Prostate gland (tissue), 2 donors: Measurements from ENCODE around the gene SPAG6. TPM values are rescaled to one million over a fixed set of nuclear protein-coding genes. Genes with fewer than 3 reads are reported as not detected.

Source experiments
- DNase-seq: peaks from one replicate; pipeline ENCODE4 v3.0.0-alpha.2; 2019; ENCODE audit warnings: low spot score
- H3K27ac ChIP-seq, 2 donors: fragments of 200-600 bp; sonication (generic); 2 replicates each; pipeline ENCODE4 v1.5.1; 2017 to 2019
- H3K27me3 ChIP-seq: fragments of 200-600 bp; sonication (generic); replicated peaks from 2 replicates; pipeline ENCODE4 v1.5.1; 2019; ENCODE audit not compliant: insufficient read depth
- H3K36me3 ChIP-seq, 2 donors: fragments of 200-600 bp; sonication (generic); 1 replicate in 1 of 2; 2 replicates in 1 of 2; pipeline versions ENCODE4 v1.5.1 to v1.8.1; 2017 to 2019
- H3K4me1 ChIP-seq: fragments of 200-600 bp; sonication (generic); replicated peaks from 2 replicates; pipeline ENCODE4 v1.5.1; 2019
- H3K4me3 ChIP-seq, 2 donors: fragments of 200-600 bp; sonication (generic); 2 replicates each; pipeline ENCODE4 v1.5.1; 2017 to 2019
- H3K9me3 ChIP-seq: fragments of 200-600 bp; sonication (generic); 2 replicates; pipeline ENCODE4 v1.5.1; 2017
- POLR2A ChIP-seq: fragments of 450-650 bp; IDR thresholded peaks from one replicate; pipeline ENCODE4 v1.6.1; 2016; ENCODE audit warnings: antibody characterized with exemption, mild to moderate bottlenecking
- POLR2AphosphoS5 ChIP-seq: sonication (generic); formaldehyde crosslinking; IDR thresholded peaks from one replicate; pipeline ENCODE4 v1.6.1; 2017; ENCODE audit warnings: antibody characterized with exemption
- WGBS: methylation state at CpG from one replicate; pipeline ENCODE4 v1.1.5; 2018; 5-methylcytosine and 5-hydroxymethylcytosine counted together
- intact Hi-C: fragments of 100-400 bp; cut with DNase I; formaldehyde crosslinking; loops from one replicate; pipeline ENCODE4 v1.14.2; 2022
- total RNA-seq, 2 donors: library from RNA; depleted of rRNA; stranded (reverse); fragments of >200 nt; gene quantifications; one replicate each; pipeline ENCODE4 v1.1.0, GENCODE V29; 2016
- TF ChIP-seq, protein P1 (sequence below), 4 experiments: fragments of 200-600 bp in 2 of 4; fragments of 450-650 bp in 2 of 4; sonication (generic) in 2 of 4; IDR thresholded peaks; 1 replicate in 3 of 4; 2 replicates in 1 of 4; pipeline ENCODE4 v1.5.1; 2016 to 2019; ENCODE audit warnings: antibody characterized with exemption in 4 of 4, mild to moderate bottlenecking in 2 of 4, moderate library complexity in 2 of 4

Gene SPAG6
- total RNA-seq, 2 donors from 2014 or later, result 5.8 to 20.3 TPM

DNA sequence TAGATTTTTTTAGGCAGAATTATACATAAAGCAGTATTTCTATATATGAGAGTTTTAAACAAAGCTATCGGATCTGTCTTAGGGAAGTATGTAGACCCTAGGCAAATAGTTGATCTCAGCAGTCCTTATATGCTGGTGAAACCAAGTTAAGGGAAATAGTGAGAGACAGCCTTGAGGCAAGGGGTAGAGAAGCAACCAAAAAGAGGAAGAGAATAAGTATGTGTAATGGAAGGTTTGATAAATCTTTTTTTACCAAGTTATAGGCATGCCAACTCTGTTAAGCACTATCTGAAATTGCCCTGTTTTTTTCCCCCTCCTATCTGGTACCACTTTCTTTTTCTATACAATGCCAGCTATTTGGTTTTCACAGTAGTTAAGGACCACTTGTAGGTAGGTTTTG is 19.9 kb downstream of the SPAG6 start:
- Histone ChIP-seq H3K36me3 (no peaks in the 10 kb centered on the region), H3K4me3 (no peak overlapping the region), H3K4me1 (no peaks in the 10 kb centered on the region), H3K27ac (no peak overlapping the region), H3K27me3 (no peaks in the 10 kb centered on the region), H3K9me3 (no peaks in the 10 kb centered on the region)
- DNase-seq, result no peak
- 91% methylated on average over 1 of the region's 1 CpG for WGBS
- TF ChIP-seq, protein P1, sequence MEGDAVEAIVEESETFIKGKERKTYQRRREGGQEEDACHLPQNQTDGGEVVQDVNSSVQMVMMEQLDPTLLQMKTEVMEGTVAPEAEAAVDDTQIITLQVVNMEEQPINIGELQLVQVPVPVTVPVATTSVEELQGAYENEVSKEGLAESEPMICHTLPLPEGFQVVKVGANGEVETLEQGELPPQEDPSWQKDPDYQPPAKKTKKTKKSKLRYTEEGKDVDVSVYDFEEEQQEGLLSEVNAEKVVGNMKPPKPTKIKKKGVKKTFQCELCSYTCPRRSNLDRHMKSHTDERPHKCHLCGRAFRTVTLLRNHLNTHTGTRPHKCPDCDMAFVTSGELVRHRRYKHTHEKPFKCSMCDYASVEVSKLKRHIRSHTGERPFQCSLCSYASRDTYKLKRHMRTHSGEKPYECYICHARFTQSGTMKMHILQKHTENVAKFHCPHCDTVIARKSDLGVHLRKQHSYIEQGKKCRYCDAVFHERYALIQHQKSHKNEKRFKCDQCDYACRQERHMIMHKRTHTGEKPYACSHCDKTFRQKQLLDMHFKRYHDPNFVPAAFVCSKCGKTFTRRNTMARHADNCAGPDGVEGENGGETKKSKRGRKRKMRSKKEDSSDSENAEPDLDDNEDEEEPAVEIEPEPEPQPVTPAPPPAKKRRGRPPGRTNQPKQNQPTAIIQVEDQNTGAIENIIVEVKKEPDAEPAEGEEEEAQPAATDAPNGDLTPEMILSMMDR (IDR thresholded peaks at IDR 0.05), result no peak
- TF ChIP-seq POLR2A (no peak), POLR2AphosphoS5 (no peak)
- intact Hi-C loops, result no loop called here

DNA sequence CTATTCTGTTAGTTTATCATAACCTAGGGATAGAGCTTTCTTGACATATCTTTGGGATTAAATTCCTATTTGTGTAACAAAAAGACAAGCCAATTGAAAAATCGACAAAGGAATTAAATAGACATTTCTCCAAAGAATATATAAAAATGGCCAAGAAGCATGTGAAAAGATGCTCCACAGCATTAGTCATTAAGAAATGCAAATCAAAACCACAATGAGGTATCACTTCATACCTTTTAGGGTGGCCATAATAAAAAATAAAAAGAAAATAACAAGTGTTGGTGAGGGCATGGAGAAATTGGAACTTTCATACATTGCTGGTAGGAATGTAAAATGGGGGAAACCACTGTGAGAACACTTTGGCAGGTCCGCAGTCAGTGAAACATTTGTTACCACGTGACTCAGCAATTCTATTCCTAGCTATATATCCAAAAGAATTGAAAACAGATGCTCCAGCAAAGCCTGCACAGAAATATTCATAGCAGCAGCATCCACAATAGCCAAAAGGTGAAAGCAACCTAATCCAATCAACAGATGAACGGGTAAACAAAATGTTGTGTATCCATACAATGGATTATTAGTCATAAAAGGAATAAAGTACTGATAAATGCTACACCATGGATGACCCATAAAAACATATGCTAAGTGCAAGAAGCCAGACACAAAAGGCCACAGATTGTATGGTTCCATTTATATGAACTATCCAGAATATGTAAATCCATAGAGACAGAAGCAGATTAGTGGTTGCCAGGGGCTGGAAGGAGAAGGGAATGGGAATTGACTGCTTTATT is 20.5 kb downstream of the SPAG6 start:
- DNase-seq, result no peak
- Histone ChIP-seq H3K27me3 (no peaks in the 10 kb centered on the region), H3K4me1 (no peaks in the 10 kb centered on the region), H3K4me3 (no peak overlapping the region), H3K36me3 (no peaks in the 10 kb centered on the region), H3K9me3 (no peaks in the 10 kb centered on the region), H3K27ac (no peak overlapping the region)
- intact Hi-C loops, result no loop called here
- TF ChIP-seq POLR2AphosphoS5 (no peak), POLR2A (no peak)
- TF ChIP-seq, protein P1 (IDR thresholded peaks at IDR 0.05), result no peak
- WGBS, result 89% methylated on average over 4 of the region's 4 CpGs

DNA sequence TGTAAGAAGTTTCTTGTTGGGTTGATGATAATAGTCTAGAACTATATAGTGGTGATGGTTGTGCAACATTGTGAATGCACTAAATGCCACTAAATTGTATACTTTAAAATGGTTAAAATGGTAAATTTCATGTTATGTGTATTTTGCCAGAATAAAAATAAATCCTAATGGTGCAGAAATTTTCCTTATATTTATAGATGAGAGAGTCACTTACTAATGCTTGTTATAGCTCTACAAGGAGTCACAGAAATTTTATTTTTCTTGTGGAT is 21.1 kb downstream of the SPAG6 start:
- DNase-seq, result no peak
- no peaks in the 10 kb centered on the region for H3K9me3 ChIP-seq
- H3K4me3 ChIP-seq, result no peak overlapping the region
- intact Hi-C loops, result no loop called here
- H3K27ac ChIP-seq, result no peak overlapping the region
- no peaks in the 10 kb centered on the region for H3K36me3 ChIP-seq
- no peaks in the 10 kb centered on the region for H3K4me1 ChIP-seq
- no peaks in the 10 kb centered on the region for H3K27me3 ChIP-seq
- TF ChIP-seq POLR2AphosphoS5, result no peak
- TF ChIP-seq POLR2A, result no peak
- TF ChIP-seq, protein P1 (IDR thresholded peaks at IDR 0.05), result no peak

DNA sequence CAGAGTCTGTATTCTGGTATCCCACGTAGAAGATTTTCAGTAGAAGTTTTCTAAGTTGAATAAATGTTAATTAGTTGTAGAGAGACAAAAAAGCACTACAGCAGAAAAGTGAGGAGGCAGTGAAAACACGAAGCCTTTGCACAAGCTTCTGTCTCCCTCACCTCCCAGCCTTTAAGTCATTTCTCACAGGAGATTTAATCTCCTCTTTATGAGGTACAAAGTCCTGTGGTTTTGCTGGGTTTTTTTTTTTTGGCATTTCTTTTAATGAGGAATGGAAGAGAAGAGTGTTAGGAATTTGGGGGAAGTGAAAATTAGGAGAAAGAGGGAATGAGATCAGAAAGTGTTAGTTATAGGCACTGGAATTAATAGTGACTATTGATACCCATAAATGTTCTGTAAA is 21.5 kb downstream of the SPAG6 start:
- intact Hi-C loops, result no loop called here
- TF ChIP-seq, protein P1 (IDR thresholded peaks at IDR 0.05), result no peak
- no peak for TF ChIP-seq POLR2AphosphoS5
- TF ChIP-seq POLR2A, result no peak
- no peaks in the 10 kb centered on the region for H3K9me3 ChIP-seq
- H3K4me3 ChIP-seq, result no peak overlapping the region
- no peaks in the 10 kb centered on the region for H3K4me1 ChIP-seq
- 37% methylated on average over 2 of the region's 2 CpGs for WGBS
- no peaks in the 10 kb centered on the region for H3K36me3 ChIP-seq
- H3K27ac ChIP-seq, result no peak overlapping the region
- DNase-seq, result no peak
- H3K27me3 ChIP-seq, result no peaks in the 10 kb centered on the region

DNA sequence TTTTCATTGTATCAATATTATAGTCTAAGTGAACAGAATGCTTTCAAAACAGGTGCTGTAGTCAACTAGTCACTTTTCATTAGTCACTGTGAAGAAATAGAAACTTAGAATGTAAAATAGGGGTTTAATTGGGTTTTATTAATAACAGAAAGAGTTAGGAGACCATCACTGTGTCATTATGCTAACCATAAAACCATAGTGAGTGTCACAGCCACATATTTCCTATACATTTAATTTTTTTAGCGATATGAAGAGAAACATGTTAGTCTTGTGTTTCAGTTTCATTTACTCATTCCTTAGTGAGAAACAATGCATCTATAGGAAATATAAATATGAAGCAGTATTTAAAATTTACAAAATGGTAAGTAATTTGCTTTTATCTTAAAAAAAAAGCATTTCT is 22.2 kb downstream of the SPAG6 start:
- 91% methylated on average over 1 of the region's 1 CpG for WGBS
- H3K4me1 ChIP-seq, result no peaks in the 10 kb centered on the region
- no peak overlapping the region for H3K4me3 ChIP-seq
- H3K36me3 ChIP-seq, result no peaks in the 10 kb centered on the region
- no peak for DNase-seq
- no peak overlapping the region for H3K27ac ChIP-seq
- TF ChIP-seq POLR2AphosphoS5, result no peak
- no peak for TF ChIP-seq POLR2A
- TF ChIP-seq, protein P1 (IDR thresholded peaks at IDR 0.05), result no peak
- intact Hi-C loops, result no loop called here
- H3K9me3 ChIP-seq, result no peaks in the 10 kb centered on the region
- H3K27me3 ChIP-seq, result no peaks in the 10 kb centered on the region
